Body of pancreas (tissue), 4 donors: Measurements from ENCODE around the gene ANXA4.

ENCODE experiments used
- POLR2A ChIP-seq, 3 donors: fragments of 450-650 bp; IDR thresholded peaks; one replicate each; pipeline ENCODE4 v1.6.1; 2016; ENCODE audit warnings: antibody characterized with exemption in 3 of 3, mild to moderate bottlenecking in 2 of 3
- TF ChIP-seq, protein P1 (sequence below), 7 experiments: fragments of 450-650 bp in 4 of 7; fragments of 200-600 bp in 3 of 7; sonication (generic) in 3 of 7; IDR thresholded peaks; one replicate each; pipeline ENCODE4 v1.5.1; 2016 to 2019; ENCODE audit warnings: antibody characterized with exemption in 7 of 7

DNA sequence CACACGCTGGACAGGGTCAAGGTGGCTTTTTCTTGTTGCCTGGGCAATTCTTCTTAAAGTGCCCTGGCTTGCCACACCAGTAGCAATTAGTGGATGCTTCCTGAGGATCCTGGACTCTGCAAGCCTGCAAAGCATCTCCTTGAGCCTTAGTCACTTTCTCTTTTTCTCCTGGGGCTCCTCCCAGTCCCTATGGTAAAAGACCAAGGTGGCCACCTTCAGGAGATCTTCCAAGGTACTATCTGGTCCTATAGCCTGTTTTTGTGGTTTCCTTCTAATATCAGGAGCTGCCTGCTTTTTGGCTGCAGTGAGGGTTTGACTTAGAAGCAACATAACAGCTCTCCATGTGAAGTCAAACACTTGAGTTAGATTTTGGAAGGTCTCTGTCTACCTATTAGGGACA lies 54.2 kb downstream of the ANXA4 start:
- TF ChIP-seq, protein P1, sequence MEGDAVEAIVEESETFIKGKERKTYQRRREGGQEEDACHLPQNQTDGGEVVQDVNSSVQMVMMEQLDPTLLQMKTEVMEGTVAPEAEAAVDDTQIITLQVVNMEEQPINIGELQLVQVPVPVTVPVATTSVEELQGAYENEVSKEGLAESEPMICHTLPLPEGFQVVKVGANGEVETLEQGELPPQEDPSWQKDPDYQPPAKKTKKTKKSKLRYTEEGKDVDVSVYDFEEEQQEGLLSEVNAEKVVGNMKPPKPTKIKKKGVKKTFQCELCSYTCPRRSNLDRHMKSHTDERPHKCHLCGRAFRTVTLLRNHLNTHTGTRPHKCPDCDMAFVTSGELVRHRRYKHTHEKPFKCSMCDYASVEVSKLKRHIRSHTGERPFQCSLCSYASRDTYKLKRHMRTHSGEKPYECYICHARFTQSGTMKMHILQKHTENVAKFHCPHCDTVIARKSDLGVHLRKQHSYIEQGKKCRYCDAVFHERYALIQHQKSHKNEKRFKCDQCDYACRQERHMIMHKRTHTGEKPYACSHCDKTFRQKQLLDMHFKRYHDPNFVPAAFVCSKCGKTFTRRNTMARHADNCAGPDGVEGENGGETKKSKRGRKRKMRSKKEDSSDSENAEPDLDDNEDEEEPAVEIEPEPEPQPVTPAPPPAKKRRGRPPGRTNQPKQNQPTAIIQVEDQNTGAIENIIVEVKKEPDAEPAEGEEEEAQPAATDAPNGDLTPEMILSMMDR (IDR thresholded peaks at IDR 0.05), result no peak
- TF ChIP-seq POLR2A (IDR thresholded peaks at IDR 0.05), result no peak
